ENCODE results near the gene PLCH2.

PLCH2 gene

DNA sequence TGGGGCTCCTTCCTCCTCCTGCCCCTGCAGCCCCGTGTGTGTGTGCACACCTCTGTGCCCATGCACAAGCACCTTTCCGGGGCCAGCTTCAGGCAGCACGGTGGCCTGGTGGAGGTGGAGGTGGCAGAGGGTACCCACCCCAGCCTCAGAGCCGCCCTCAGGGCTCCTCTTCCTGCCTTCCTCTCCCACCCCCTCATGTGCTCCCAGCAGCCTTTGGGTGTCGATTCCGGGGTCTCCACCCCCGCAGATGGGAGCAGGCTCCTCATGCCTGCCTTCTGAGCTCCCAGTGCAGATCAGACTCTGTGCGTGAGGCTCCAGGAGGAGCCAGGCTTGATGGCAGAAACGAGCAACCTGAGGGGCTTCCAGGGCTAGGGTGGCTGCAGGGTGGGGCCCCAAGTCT lies 29.2 kb upstream of the PLCH2 start:
- Histone ChIP-seq H3K27me3 (replicated peaks) (no peaks in the 10 kb centered on the region), H3K36me3 (replicated peaks) (no peaks in the 10 kb centered on the region), H3K4me3 (ENCODE audit: low read depth, low read length) (no peak overlapping the region), H3K27ac (peak overlapping the region; percentile 15)
- TF ChIP-seq, protein P1, sequence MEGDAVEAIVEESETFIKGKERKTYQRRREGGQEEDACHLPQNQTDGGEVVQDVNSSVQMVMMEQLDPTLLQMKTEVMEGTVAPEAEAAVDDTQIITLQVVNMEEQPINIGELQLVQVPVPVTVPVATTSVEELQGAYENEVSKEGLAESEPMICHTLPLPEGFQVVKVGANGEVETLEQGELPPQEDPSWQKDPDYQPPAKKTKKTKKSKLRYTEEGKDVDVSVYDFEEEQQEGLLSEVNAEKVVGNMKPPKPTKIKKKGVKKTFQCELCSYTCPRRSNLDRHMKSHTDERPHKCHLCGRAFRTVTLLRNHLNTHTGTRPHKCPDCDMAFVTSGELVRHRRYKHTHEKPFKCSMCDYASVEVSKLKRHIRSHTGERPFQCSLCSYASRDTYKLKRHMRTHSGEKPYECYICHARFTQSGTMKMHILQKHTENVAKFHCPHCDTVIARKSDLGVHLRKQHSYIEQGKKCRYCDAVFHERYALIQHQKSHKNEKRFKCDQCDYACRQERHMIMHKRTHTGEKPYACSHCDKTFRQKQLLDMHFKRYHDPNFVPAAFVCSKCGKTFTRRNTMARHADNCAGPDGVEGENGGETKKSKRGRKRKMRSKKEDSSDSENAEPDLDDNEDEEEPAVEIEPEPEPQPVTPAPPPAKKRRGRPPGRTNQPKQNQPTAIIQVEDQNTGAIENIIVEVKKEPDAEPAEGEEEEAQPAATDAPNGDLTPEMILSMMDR (IDR thresholded peaks at IDR 0.05; ENCODE audit: low read depth, low read length, missing control alignments) = no peak
- in situ Hi-C loops (cut with HindIII; ENCODE audit: low pct_ligation_motif_present, low sequenced_read_pairs) = no loop called here
- DNase-seq = no peak

DNA sequence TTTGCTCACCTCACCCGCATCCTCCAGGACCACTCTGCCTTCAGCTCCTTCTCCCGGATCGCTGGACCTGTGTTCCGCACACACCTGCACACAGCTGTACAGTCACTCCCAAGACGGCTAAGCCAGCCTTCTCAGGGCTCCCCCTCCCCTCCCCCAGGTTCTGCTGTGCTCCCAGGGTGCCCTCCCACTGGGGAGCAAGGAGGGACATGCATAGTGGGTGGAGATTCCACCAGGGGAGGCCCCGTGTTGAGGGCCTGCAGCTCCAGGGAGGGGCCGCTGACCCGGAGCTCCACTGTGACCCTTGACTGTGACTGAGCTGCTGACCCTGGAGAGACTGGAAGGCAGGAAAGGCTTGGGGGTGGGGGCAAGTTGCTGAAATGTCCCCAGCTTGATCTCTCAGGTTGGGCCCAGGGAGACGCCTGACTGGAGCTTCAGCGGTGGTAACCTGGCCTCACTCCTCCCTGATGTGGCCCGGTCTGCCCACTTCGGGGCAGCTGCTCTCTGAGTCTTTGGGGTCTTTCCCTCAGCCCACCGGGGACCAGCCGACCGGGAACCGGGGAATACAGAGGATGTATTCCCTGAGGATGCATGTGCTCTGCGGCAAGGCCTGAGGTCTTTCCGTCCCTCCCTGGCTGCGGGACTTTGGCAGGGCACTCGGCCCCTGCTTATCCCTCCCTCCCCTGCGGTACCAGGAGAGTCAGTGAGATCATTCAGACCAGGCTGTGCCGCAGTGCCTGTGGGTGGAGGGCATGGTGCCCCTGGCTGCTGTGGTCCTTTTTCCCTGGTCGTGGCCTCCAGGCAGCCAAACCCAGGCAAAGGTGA lies 28.6 kb upstream of the PLCH2 start:
- Histone ChIP-seq H3K27me3 (replicated peaks) (no peaks in the 10 kb centered on the region), H3K27ac (peak overlapping the region; percentile 33), H3K4me3 (ENCODE audit: low read depth, low read length) (no peak overlapping the region), H3K36me3 (replicated peaks) (no peaks in the 10 kb centered on the region)
- TF ChIP-seq, protein P1 (IDR thresholded peaks at IDR 0.05; ENCODE audit: low read depth, low read length, missing control alignments) = no peak
- in situ Hi-C loops (cut with HindIII; ENCODE audit: low pct_ligation_motif_present, low sequenced_read_pairs) = no loop called here
- no peak for DNase-seq

DNA sequence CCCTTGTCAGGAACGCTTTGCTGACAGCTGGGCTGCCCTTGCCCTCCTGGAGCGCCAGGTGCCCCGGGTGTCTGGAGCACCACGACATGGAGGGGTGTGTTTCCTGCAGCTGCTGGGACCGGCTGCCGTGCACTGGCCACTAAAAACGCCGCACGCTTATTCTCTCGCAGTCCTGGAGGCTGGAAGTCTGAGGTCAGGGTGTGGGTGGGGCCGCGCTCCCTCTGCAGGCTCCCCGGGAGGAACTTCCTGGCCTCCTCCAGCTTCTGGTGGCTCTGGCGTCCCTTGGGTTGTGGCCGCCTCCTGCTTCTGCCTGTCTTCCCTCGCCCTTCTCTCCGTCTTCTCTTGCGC lies 28.0 kb upstream of the PLCH2 start:
- peak overlapping the region; percentile 33 for H3K27ac ChIP-seq
- H3K27me3 ChIP-seq (replicated peaks) = no peaks in the 10 kb centered on the region
- TF ChIP-seq, protein P1 (IDR thresholded peaks at IDR 0.05; ENCODE audit: low read depth, low read length, missing control alignments) = peak; percentile 1
- no peaks in the 10 kb centered on the region for H3K36me3 ChIP-seq (replicated peaks)
- peak; percentile 57 for DNase-seq
- in situ Hi-C loops (cut with HindIII; ENCODE audit: low pct_ligation_motif_present, low sequenced_read_pairs) = no loop called here
- H3K4me3 ChIP-seq (ENCODE audit: low read depth, low read length) = no peak overlapping the region

DNA sequence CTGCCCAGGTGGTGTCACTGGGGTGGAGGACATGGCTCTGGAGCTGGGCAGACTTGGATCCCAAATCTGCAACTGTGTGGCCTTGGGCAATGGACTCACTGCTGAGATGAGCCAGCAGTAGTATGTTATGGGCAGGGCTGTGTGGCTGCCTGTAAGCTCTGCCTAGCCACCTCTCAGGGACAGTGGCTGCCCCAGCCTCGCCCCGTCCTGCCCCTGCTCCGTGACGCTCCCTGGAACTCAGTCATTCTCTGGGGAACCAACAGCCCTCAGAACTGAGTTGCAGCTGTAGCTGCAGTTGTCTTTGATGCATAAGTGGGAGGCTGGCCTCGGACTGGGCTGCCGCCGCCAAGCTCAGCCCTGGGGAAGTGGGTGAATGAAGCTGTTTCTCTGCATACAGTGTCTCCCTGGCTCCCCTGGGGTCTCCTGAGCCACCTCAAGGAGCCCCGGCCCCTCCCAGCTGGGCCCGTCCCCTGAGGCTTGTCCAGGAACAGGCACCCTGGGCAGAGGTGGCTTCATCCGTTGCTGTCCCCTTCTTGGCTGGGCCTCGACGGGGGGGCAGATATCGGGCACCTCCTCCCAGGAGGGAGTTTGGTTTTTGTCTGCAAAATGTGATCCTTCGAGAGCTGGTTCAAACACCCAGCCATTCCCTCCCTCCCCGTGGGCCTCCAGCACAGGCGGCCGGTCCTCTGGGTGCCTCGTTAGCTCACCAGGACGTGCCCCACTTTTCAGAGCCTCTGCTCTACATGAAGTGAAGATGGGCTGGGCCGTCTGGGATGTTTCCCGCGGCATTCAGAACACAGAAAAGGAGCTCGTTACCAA lies 26.2 kb upstream of the PLCH2 start:
- Histone ChIP-seq H3K4me3 (ENCODE audit: low read depth, low read length) (no peak overlapping the region), H3K36me3 (replicated peaks) (no peaks in the 10 kb centered on the region), H3K27ac (peak overlapping the region; percentile 33), H3K27me3 (replicated peaks) (no peaks in the 10 kb centered on the region)
- TF ChIP-seq, protein P1 (IDR thresholded peaks at IDR 0.05; ENCODE audit: low read depth, low read length, missing control alignments) = no peak
- in situ Hi-C loops (cut with HindIII; ENCODE audit: low pct_ligation_motif_present, low sequenced_read_pairs) = no loop called here
- no peak for DNase-seq

DNA sequence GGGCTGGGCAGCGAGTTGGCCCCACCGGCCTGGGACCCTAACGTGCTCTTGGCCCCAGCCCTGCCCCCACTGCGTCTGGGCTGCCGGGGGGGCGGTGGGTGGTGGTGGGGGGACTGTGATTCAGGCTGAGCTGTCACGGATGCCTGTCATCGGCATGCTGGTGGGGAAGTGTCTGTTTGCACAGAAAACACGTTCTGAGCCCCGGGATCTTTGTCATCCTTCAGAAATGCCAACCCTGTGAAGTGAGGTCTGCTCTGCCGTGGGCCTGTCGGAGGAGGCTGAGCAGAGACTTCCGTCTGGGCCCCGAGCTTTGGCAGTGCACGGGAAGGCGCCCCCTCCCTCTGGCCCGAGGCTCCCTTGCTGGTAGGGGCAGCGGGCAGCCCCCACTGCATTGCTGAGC lies 24.3 kb upstream of the PLCH2 start:
- Histone ChIP-seq H3K27ac (peak overlapping the region; percentile 83), H3K27me3 (replicated peaks) (no peaks in the 10 kb centered on the region), H3K36me3 (replicated peaks) (no peaks in the 10 kb centered on the region), H3K4me3 (ENCODE audit: low read depth, low read length) (peak overlapping the region; percentile 5)
- TF ChIP-seq, protein P1 (IDR thresholded peaks at IDR 0.05; ENCODE audit: low read depth, low read length, missing control alignments) = no peak
- DNase-seq = peak; percentile 94
- in situ Hi-C loops (cut with HindIII; ENCODE audit: low pct_ligation_motif_present, low sequenced_read_pairs) = no loop called here
